ACC112 (cell line): ENCODE measurements around the gene KCNIP4.
A peak's percentile ranks its signal among the peaks of the same experiment; 100 is the strongest.
"Not testable (repeated sequence)": the region's sequence is repeated elsewhere in the genome, so short reads cannot be mapped to it uniquely, and the experiment has no call there.

Source experiments
- H2AFZ ChIP-seq: fragments of 200-600 bp; sonication (generic); one replicate; pipeline ENCODE4 v1.6.0; 2017; ENCODE audit warnings: antibody characterized with exemption, low read length; ENCODE audit not compliant: unreplicated experiment
- H3K27ac ChIP-seq: fragments of 200-600 bp; sonication (generic); 2 replicates; pipeline ENCODE4 v1.5.1; 2014; ENCODE audit warnings: low read depth, mild to moderate bottlenecking, antibody characterized with exemption, low read length, moderate library complexity
- H3K27me3 ChIP-seq: fragments of 200-600 bp; sonication (generic); 2 replicates; pipeline ENCODE4 v1.6.1; 2014; ENCODE audit warnings: mild to moderate bottlenecking, antibody characterized with exemption, low read length, moderate library complexity, mixed read lengths; ENCODE audit not compliant: insufficient read depth
- H3K36me3 ChIP-seq: fragments of 200-600 bp; sonication (generic); 2 replicates; pipeline ENCODE4 v1.6.1; 2016; ENCODE audit warnings: mild to moderate bottlenecking, antibody characterized with exemption, low read length, moderate library complexity, mixed read lengths; ENCODE audit not compliant: insufficient read depth
- H3K4me1 ChIP-seq: fragments of 200-600 bp; sonication (generic); one replicate; pipeline ENCODE4 v1.6.1; 2016; ENCODE audit warnings: low read length, mixed read lengths; ENCODE audit not compliant: insufficient read depth, unreplicated experiment, control insufficient read depth
- H3K4me3 ChIP-seq: fragments of 200-600 bp; sonication (generic); 2 replicates; pipeline ENCODE4 v1.5.1; 2014; ENCODE audit warnings: mild to moderate bottlenecking, low read depth, low read length
- H3K79me2 ChIP-seq: fragments of 200-600 bp; sonication (generic); one replicate; pipeline ENCODE4 v1.6.0; 2016; ENCODE audit warnings: low read length; ENCODE audit not compliant: control insufficient read depth, unreplicated experiment, insufficient read depth

Gene KCNIP4

DNA sequence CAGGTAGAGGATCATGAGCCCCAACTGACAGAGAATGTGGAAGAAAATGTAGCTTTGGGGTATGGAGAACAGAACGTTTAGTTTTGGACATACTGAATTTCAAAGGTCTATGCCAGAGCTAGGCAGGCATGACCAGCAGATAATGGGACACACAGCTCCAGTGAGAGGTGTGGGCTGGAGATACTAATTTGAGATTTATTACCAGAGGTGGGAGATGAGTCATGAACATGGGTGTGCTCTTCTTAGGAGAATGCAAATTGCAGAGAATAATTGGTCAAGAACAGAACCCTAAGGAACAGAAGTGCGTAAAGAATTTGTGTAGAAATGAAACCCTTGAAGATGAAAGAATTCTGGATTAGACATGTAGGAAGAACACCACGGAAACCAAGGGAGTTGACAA is 1123.1 kb downstream of the KCNIP4 start:
- Histone ChIP-seq H3K27ac (no peak overlapping the region), H3K36me3 (no peaks in the 10 kb centered on the region), H3K4me1 (no peaks in the 10 kb centered on the region), H3K79me2 (no peaks in the 10 kb centered on the region), H3K27me3 (no peaks in the 10 kb centered on the region), H3K4me3 (no peak overlapping the region), H2AFZ (no peak overlapping the region)

DNA sequence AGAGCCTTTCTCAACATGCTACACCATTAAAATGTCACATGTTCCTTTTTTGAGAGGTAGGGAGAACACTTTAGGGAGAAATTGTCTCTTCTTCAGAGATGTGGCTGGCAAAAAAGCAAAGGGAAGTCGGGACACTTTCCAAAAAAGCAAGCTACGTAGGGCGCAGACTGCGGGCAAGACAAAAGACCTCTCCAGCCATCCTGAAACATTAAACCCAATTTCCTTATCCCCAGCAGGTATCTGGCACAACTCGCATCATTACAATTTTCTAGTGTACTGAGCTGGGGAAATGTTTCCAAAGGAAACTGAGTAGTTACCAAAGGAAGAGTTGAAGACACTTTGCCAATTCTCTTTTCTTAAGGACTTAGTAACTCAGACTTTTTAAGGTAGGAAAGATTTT is 1132.3 kb downstream of the KCNIP4 start:
- no peak overlapping the region for H2AFZ ChIP-seq
- H3K27me3 ChIP-seq: peaks cover 58% of the 10 kb centered on the region
- H3K4me3 ChIP-seq: no peak overlapping the region
- H3K36me3 ChIP-seq: no peaks in the 10 kb centered on the region
- no peaks in the 10 kb centered on the region for H3K79me2 ChIP-seq
- no peaks in the 10 kb centered on the region for H3K4me1 ChIP-seq
- no peak overlapping the region for H3K27ac ChIP-seq

DNA sequence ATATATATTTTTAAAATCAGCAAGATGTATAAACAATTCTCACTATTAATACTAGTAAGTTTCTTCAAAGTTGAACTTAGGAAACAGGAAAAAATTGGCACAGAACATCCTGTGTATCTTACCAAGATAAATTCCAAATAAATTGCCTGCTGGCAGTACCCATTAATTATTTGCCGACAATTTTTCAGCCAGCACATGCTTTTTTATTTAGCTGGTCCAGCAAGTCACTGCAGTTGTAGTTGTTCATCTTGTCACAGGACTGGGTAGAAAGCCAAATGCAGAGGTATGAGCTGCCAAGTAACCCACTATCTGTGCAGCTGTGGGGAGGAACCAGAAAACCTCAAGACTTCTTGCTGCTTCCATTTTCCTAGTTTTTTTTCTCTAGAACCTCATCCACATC is 1134.9 kb downstream of the KCNIP4 start:
- no peak overlapping the region for H2AFZ ChIP-seq
- H3K27me3 ChIP-seq: peaks cover 61% of the 10 kb centered on the region
- no peak overlapping the region for H3K27ac ChIP-seq
- H3K36me3 ChIP-seq: no peaks in the 10 kb centered on the region
- H3K4me1 ChIP-seq: no peaks in the 10 kb centered on the region
- H3K4me3 ChIP-seq: no peak overlapping the region
- no peaks in the 10 kb centered on the region for H3K79me2 ChIP-seq

DNA sequence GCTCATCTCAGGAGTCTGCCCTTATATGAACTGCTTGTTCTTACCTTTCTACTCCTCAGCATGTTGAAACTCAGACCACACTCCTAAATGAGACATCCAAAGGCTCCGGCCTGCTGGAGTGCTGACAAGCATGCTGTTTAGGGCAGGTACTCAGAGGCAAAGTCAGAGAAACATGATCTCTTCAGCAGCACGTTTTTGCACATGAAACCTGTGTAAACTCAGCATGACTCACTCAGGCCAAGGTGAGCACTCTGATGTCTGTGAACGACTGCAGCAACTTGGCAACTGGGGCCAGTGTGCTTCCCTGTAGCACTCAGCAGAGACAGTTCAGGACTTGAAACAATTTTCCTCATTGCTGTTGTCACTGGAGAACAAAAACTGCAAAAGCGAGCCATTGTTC is 1138.8 kb downstream of the KCNIP4 start:
- no peaks in the 10 kb centered on the region for H3K4me1 ChIP-seq
- H3K79me2 ChIP-seq: no peaks in the 10 kb centered on the region
- H2AFZ ChIP-seq: no peak overlapping the region
- no peaks in the 10 kb centered on the region for H3K36me3 ChIP-seq
- no peak overlapping the region for H3K4me3 ChIP-seq
- peaks cover 51% of the 10 kb centered on the region for H3K27me3 ChIP-seq
- no peak overlapping the region for H3K27ac ChIP-seq

DNA sequence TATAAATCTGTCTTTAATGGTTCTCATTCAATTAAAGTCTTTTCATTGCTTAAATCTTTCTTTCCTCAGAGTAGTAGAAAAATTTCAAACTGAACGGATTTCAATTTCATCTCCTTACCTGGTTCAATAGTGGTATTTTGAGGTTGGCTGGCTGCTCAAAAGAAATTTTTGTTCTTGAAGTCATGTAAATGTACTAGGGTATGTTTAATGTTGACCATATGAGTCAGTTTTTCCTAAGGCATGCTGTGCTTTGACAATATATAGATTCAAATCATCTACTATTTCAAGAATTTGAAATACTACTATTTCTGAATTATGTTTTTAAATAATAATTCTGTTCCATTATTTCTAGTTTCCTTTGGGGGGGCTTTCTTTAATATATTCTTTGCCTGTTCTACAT is 1142.9 kb downstream of the KCNIP4 start:
- H3K27me3 ChIP-seq: peaks cover 20% of the 10 kb centered on the region
- H3K36me3 ChIP-seq: no peaks in the 10 kb centered on the region
- H3K79me2 ChIP-seq: no peaks in the 10 kb centered on the region
- H3K4me1 ChIP-seq: no peaks in the 10 kb centered on the region
- no peak overlapping the region for H2AFZ ChIP-seq
- H3K4me3 ChIP-seq: no peak overlapping the region
- no peak overlapping the region for H3K27ac ChIP-seq

DNA sequence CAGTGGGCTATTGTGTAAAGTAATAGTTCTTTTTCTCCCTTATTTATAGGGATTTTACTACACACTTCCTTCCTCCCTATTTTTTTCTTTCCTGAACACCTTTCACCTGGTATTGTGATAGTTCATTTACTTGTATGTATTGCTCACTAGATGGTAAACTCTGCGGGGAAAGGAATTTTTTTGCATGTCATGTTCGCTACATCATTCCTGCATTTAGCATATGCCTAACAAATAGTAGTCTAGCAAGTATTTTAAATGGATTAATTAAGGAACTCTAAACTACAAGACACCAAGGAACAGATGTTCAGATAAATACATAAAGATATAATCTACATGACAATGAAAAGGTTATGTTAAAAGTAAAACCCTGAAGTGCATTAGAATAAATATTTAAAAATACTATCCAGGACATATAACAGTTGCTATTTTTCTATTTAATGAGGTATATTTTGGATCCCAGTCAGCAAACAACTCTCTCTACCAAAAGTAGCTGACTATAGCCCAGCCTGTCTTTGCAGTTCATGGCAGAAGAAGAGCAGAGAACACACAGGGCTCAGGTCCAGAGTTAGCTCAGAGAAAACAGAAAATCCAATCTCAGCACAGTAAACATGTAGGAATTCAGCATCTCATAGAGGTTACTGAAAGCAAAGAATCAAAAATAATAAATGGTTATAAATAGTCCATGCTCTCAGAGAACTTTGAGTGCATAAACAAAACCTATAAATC is 1160.5 kb downstream of the KCNIP4 start:
- no peak overlapping the region for H3K27ac ChIP-seq
- no peaks in the 10 kb centered on the region for H3K36me3 ChIP-seq
- H2AFZ ChIP-seq: no peak overlapping the region
- no peaks in the 10 kb centered on the region for H3K79me2 ChIP-seq
- no peak overlapping the region for H3K4me3 ChIP-seq
- H3K27me3 ChIP-seq: 0 out of 2 replicates have a peak, but pooled peaks cover 3% of the 10 kb centered on the region
- no peaks in the 10 kb centered on the region for H3K4me1 ChIP-seq

DNA sequence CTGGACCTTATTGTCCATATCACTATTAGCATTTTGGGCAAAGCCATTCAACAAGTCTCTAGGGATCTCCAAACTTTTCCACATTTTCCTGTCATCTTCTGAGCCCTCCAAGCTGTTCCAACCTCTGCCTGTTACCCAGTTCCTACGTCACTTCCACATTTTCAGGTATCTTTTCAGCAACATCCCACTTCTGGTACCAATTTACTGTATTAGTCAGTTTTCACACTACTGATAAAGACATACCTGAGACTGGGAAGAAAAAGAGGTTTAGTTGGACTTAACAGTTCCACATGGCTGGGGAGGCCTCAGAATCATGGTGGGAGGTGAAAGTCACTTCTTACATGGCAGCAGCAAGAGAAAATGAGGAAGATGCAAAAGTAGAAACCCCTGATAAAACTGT is 1165.4 kb downstream of the KCNIP4 start:
- H3K4me1 ChIP-seq: not testable (repeated sequence)

DNA sequence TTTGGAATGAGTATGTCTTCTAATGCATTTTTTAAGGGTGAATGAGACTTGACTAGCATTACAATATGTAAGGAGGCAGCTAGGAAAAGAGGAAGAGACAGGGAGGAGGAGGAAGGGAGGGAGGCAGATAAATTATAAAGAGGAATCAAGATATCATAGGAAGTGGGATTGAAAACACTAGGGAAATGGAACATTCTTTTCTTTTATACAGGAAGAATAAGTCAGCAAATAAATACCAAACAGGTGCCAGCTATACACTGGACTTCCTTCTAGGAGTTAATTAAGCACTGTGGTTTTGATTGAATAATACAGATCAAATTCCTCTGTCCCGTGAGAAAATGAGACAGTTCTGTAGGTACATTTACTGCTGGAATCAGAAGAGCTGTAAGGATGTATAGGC is 1169.7 kb downstream of the KCNIP4 start:
- no peak overlapping the region for H3K4me3 ChIP-seq
- no peaks in the 10 kb centered on the region for H3K4me1 ChIP-seq
- H3K27me3 ChIP-seq: no peaks in the 10 kb centered on the region

More for the DNA sequence above, 1165.4 kb downstream of the KCNIP4 start:
- not testable (repeated sequence) for H3K79me2 ChIP-seq, H2AFZ ChIP-seq, H3K4me3 ChIP-seq, H3K36me3 ChIP-seq, H3K27ac ChIP-seq, H3K27me3 ChIP-seq

DNA sequence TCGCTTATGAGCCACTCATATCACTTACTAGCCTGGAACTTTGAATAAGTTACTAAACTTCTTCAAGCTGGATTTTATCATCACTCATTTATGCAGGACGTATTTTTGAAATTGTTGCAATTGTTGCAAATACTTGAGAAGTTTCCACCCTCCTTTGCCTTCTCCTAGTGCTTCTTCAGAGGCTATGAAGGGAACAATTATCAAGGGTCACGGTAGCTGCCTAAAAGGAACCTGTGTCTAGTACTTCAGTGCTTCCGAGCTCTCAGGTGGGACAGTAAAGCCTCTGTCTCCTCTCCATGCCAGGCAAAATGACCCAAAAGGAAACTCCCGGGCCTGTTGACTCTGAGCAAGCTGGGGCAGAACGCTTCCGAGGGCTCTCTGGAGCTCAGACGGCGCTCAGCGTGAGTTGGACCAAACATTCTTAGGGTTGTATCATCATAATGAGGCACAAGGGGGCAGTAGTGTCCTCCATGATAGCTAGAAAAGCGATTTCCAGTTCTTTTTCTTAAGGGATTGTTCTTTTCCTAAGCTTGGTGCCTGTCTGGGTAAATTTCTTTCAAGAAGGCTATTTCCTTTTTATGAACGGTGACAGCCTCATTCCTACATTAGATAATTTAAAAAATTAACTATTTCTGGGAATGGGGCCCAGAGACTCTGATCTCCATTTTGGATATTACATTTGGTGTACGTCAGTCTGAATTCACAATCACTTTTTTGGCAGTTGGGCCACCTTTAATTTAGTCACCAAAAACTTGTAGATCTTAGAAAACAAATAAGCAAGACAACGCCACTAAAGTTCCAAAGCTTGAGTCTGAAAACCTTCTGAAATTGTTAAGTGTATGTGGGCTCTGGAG is 1175.2 kb downstream of the KCNIP4 start:
- peak overlapping the region; percentile 36; the same call in 1 of the 2 replicates for H3K4me3 ChIP-seq
- H2AFZ ChIP-seq: peak overlapping the region; percentile 47
- H3K27me3 ChIP-seq: 0 out of 2 replicates have a peak, but pooled peaks cover 5% of the 10 kb centered on the region
- H3K79me2 ChIP-seq: no peaks in the 10 kb centered on the region
- H3K27ac ChIP-seq: no peak overlapping the region
- H3K4me1 ChIP-seq: no peaks in the 10 kb centered on the region
- H3K36me3 ChIP-seq: no peaks in the 10 kb centered on the region

More for the DNA sequence above, 1169.7 kb downstream of the KCNIP4 start:
- no peak overlapping the region for H2AFZ ChIP-seq
- no peaks in the 10 kb centered on the region for H3K36me3 ChIP-seq
- no peak overlapping the region for H3K27ac ChIP-seq
- no peaks in the 10 kb centered on the region for H3K79me2 ChIP-seq

DNA sequence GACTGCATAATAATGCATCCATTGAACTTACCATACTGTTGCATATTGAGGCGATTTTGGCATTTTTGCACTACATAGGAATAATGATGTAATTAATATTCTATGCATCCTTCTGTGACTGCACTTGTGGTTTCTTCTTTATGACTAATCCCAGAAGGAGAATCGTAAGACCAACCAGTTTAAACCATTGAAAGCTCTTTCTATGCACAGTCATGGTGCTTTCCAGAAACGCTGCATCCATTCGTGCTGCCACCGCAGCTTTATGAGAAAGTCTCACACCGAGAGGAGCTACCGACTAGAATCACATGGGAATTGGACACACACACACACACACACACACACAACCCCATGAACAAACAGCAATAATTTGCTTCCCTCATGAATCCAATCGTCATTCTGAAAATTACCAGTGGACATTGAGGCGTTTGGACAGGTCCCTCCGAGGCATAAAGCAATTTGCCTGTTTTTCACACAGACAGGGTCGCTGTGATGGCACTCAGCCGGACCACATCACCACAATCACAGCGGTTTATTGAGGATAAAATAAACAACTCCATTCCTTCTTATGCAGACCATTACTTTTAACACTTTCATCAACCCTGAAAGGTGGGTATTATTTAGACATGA is 1184.1 kb downstream of the KCNIP4 start:
- H3K27ac ChIP-seq: no peak overlapping the region
- H3K4me3 ChIP-seq: no peak overlapping the region
- H3K79me2 ChIP-seq: no peaks in the 10 kb centered on the region
- H2AFZ ChIP-seq: no peak overlapping the region
- H3K4me1 ChIP-seq: no peaks in the 10 kb centered on the region
- no peaks in the 10 kb centered on the region for H3K36me3 ChIP-seq
- H3K27me3 ChIP-seq: no peaks in the 10 kb centered on the region
